Duodenal mucosa (tissue), 2 donors: ENCODE data around the gene PSMB3.

Experiments
- H3K27ac ChIP-seq: one replicate; pipeline ENCODE4 v1.7.0; 2013; ENCODE audit warnings: low read depth, low read length
- H3K27me3 ChIP-seq, 2 donors: one replicate each; pipeline ENCODE4 v1.7.0; 2013; ENCODE audit warnings: low read length in 2 of 2, control low read depth in 1 of 2; ENCODE audit not compliant: insufficient read depth in 2 of 2, control insufficient read depth in 1 of 2
- H3K36me3 ChIP-seq, 2 donors: one replicate each; pipeline ENCODE4 v1.7.0; 2013; ENCODE audit warnings: low read length in 2 of 2, control low read depth in 1 of 2; ENCODE audit not compliant: insufficient read depth in 2 of 2, control insufficient read depth in 1 of 2
- H3K4me1 ChIP-seq, 2 donors: one replicate each; pipeline ENCODE4 v1.7.0; 2013; ENCODE audit warnings: low read length in 2 of 2, control low read depth in 1 of 2; ENCODE audit not compliant: insufficient read depth in 2 of 2, control insufficient read depth in 1 of 2
- H3K4me3 ChIP-seq, 2 donors: one replicate each; pipeline ENCODE4 v1.7.0; 2013; ENCODE audit warnings: low read length in 2 of 2, low read depth in 1 of 2
- H3K9ac ChIP-seq, 2 donors: one replicate each; pipeline ENCODE4 v1.7.0; 2013; ENCODE audit warnings: low read length in 2 of 2, low read depth in 1 of 2
- H3K9me3 ChIP-seq, 2 donors: one replicate each; pipeline ENCODE4 v1.7.0; 2013; ENCODE audit warnings: low read length in 2 of 2, control low read depth in 1 of 2; ENCODE audit not compliant: control insufficient read depth in 1 of 2

PSMB3 gene

DNA sequence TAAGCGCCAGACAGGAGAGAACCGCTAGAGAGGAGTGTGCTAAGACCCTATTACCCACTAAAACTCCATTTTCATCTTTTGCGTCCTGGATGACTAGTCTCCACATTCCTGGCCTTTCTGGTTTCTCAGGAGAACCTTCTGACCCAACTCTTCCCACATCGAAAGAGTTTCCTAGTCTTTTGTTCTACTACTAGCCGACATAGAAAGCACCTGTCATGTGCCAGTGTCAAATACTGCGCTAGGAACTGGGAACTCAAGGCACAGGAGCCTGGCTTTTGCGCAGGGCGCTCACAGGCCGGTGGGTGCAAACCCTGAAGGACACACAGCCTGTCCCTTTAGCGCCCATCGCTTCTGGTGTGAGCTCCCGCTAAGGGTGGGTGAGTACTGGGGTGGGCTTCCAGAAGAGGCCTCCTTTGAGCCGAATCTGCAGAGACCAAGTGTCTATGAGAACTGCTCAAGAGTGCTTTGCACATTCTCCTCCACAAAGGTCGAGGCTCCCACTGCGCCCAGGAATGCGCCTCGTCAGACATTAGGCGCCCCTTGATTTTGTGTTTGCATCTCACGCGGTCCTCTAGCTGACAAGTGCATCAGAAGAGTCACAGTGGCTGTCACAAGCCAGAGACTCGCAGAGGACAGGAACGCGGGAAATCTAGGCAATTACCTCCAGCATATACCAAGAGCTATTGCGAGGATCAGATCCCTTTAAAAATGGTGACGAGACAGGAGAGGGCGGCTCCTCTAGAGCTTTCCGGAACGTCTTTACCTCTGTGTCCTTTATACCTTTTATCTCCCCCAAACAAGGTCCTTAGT lies 2.0 kb upstream of the PSMB3 start:
- Histone ChIP-seq H3K4me1 (peaks cover 46 to 67% of the 10 kb centered on the region in 2 donors), H3K27me3 (peaks cover 3 to 7% of the 10 kb centered on the region in 2 donors), H3K36me3 (peaks cover 0 to 10% of the 10 kb centered on the region in 2 donors), H3K9ac (peak overlapping the region; percentile 39 to 60), H3K9me3 (no peaks in the 10 kb centered on the region), H3K27ac (no peak overlapping the region), H3K4me3 (peak overlapping the region; percentile 75 to 83)

DNA sequence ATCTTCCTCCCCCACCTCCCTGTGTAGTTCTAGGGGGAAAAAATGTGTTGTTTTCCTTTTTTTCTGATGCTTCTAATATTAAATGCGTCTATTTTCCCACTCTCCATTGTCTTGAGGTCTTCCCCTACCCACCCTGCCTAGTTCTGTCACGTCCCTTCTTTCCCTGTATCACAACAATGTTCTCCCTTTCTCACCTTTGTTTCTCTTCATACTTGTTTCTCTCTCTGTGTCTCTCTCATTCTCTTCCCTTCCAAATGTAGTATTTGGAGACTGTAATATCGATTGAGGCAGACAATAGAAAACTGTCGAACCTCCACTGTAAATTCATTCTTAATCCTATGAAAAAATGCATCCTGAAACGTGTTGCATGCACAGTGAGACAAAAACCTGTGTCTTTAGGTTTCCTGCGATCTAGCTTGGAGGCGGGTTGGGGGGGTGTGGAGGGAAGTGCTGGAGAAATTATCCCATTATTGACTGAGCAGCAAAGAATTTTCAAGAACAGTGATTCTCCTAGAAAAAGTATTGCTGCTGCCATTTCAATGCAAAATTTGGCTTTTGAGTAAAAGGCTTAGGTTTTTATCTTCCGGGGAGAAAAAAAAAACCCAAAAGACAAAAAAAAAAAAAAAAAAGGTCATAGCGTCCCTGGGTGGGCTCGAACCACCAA lies 1.3 kb upstream of the PSMB3 start:
- peak overlapping the region in 1 of 2 donors; percentile 39 for H3K9ac ChIP-seq
- H3K4me1 ChIP-seq: peaks cover 46 to 59% of the 10 kb centered on the region in 2 donors
- H3K4me3 ChIP-seq: peak overlapping the region; percentile 83 to 99
- peaks cover 7 to 17% of the 10 kb centered on the region in 2 donors for H3K36me3 ChIP-seq
- H3K27me3 ChIP-seq: peaks cover 3 to 7% of the 10 kb centered on the region in 2 donors
- H3K9me3 ChIP-seq: no peaks in the 10 kb centered on the region
- H3K27ac ChIP-seq: no peak overlapping the region

DNA sequence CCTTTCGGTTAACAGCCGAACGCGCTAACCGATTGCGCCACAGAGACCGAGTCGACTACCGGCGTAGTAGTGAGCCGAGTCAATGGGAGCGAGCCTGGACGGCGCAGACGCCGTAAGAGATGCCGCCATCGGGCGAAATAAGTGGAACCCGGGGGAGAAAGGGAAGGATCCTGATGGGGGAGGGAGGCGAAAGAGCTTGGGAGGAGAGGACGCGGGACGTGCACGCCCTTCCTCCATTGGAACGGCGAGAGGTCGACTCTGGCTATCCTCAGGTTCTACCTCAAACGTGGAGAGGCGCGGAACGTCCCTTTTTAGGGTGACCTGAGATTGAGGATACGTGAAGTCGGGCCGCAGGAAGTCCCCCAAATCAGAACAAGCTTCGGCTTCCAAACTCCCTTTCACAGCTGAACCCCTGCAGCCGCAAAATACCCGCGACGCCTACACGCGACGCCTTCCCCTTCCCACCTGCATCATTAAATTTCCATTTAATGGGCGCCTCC lies 683 bp upstream of the PSMB3 start:
- Histone ChIP-seq H3K4me1 (peaks cover 41 to 53% of the 10 kb centered on the region in 2 donors), H3K9ac (peak overlapping the region; percentile 65 to 75), H3K27me3 (peaks cover 0 to 6% of the 10 kb centered on the region in 2 donors), H3K4me3 (peak overlapping the region; percentile 83 to 99), H3K36me3 (peaks cover 9 to 21% of the 10 kb centered on the region in 2 donors), H3K27ac (peak overlapping the region; percentile 79), H3K9me3 (no peaks in the 10 kb centered on the region)

DNA sequence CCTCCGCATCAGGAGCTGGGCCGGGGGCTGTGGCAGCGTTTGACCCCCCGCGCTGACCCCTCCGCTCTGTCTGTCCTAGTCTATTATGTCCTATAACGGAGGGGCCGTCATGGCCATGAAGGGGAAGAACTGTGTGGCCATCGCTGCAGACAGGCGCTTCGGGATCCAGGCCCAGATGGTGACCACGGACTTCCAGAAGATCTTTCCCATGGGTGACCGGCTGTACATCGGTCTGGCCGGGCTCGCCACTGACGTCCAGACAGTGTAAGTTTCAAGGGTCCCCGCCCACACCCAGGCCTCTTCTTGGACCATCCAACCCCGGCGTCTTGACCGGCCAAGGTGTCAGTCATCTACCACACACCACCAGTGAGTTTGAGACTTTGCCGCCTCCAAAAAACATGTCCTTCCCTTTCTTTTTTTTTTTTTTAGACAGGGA lies 548 bp downstream of the PSMB3 start:
- Histone ChIP-seq H3K4me1 (peaks cover 34 to 50% of the 10 kb centered on the region in 2 donors), H3K4me3 (peak overlapping the region; percentile 83 to 99), H3K27ac (peak overlapping the region; percentile 35)

DNA sequence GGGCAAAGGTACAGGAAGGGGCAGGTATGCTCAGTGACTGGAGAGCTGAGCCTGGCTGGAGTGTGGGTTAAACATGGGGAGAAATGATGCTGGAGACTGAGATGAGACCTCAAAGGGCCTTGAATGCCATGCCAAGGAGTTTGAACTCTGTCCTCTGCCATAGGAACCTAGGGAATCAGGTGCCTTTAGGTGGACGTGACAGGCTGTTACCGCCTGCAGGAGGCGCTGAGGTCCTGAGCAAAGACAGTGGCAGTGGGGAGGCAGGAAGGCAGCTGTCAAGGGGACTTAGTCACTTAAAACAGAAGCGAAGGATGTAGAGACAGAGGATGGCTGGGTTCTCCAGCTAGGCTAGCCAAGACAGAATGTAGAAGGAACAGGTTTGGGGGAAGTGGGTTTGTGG lies 9.1 kb downstream of the PSMB3 start:
- Histone ChIP-seq H3K36me3 (peaks cover 35 to 79% of the 10 kb centered on the region in 2 donors), H3K9ac (no peak overlapping the region), H3K27ac (no peak overlapping the region), H3K9me3 (no peaks in the 10 kb centered on the region), H3K27me3 (no peaks in the 10 kb centered on the region), H3K4me1 (peaks cover 0 to 4% of the 10 kb centered on the region in 2 donors), H3K4me3 (no peak overlapping the region)

More for the DNA sequence above, 548 bp downstream of the PSMB3 start:
- Histone ChIP-seq H3K9ac (peak overlapping the region; percentile 85 to 96), H3K36me3 (peaks cover 9 to 25% of the 10 kb centered on the region in 2 donors), H3K9me3 (no peaks in the 10 kb centered on the region), H3K27me3 (peaks cover 0 to 4% of the 10 kb centered on the region in 2 donors)

DNA sequence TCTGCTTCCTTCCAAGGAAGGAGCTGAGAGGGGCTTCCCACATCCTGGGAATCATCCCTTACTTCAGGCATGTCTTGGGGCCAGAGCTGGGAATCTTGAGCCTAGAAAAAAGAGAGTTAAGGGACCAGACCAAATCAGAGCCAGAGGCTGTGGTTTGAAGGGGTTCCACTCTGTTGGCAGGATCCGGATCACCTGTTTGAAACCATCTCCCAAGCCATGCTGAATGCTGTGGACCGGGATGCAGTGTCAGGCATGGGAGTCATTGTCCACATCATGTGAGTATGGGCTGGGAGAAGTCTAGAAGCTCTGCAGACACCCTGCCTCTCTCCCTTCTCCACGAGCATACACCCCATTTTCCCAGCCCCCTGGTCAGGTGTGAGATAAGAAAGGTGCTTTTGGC lies 9.7 kb downstream of the PSMB3 start:
- Histone ChIP-seq H3K27ac (no peak overlapping the region), H3K9ac (no peak overlapping the region), H3K36me3 (peaks cover 35 to 84% of the 10 kb centered on the region in 2 donors), H3K27me3 (no peaks in the 10 kb centered on the region), H3K4me1 (peaks cover 0 to 4% of the 10 kb centered on the region in 2 donors), H3K4me3 (no peak overlapping the region), H3K9me3 (no peaks in the 10 kb centered on the region)

DNA sequence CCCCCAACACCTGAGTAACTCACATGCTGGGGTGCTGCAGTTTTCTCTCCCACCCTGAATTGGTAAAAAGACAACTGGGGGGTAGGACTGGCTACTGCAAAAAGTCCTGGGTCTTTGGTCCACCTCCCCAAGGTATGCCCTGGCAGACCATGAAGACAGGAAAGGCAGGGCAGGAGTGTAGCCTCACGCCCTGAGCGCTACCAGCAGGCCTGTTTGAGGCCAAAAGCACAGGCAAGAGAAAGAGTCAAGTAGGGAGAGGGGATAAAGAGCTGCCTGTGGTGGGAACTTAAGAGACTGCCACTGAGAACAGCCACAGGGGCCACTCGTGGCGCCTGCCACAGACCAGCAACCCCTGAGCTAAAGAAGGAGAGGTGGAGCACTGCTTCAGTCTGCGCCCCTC lies 13.8 kb downstream of the PSMB3 start:
- Histone ChIP-seq H3K27ac (no peak overlapping the region), H3K4me3 (no peak overlapping the region), H3K9me3 (no peaks in the 10 kb centered on the region), H3K4me1 (peaks cover 0 to 4% of the 10 kb centered on the region in 2 donors), H3K27me3 (no peaks in the 10 kb centered on the region), H3K36me3 (peaks cover 32 to 92% of the 10 kb centered on the region in 2 donors), H3K9ac (no peak overlapping the region)

DNA sequence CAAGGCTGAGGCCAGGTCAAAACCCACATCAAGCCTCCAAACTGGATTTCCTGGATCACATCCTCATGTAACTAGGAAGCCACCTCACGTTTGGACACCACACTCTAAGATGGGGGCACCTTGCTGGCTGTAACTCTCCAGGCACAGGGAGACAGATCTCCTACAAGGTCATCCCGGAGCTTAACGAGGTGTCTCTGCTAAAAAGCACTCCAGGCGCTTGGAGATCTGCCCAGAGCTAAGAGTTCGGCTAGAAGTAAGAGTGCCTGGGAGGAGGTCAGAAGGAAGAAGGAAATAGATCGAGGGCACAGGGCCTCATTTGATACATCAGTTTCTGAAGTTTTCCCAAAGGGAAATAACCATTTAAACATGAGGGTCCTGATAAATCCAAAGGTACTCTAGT lies 15.9 kb downstream of the PSMB3 start:
- Histone ChIP-seq H3K4me1 (no peaks in the 10 kb centered on the region), H3K27me3 (no peaks in the 10 kb centered on the region), H3K36me3 (peaks cover 23 to 95% of the 10 kb centered on the region in 2 donors), H3K4me3 (no peak overlapping the region), H3K9me3 (no peaks in the 10 kb centered on the region), H3K27ac (no peak overlapping the region), H3K9ac (no peak overlapping the region)

DNA sequence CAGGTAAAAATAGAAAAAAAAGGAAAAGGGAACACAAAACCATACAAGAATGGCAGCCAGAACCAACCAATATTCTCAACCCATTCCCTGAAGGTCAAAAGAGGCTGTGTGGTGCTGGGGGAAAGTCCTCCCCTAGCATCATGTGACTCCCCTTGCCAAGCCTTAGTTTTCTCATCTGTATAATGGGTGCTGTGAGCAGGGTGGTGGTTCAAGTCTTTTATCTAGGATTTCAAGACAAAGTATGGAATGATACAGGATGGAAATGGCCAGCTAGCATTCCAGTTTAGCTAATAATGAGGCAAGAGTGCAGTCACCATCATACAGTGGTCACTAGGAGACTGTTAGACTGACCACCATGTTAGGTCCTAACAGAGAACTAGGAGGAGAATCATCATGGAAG lies 20.7 kb downstream of the PSMB3 start:
- Histone ChIP-seq H3K9me3 (no peaks in the 10 kb centered on the region), H3K9ac (no peak overlapping the region), H3K36me3 (peaks cover 28 to 88% of the 10 kb centered on the region in 2 donors), H3K4me3 (no peak overlapping the region), H3K27ac (no peak overlapping the region), H3K4me1 (no peaks in the 10 kb centered on the region), H3K27me3 (no peaks in the 10 kb centered on the region)
